GM19023 (cell line): ENCODE measurements around the gene ARHGAP1.

Experiments used
- ATAC-seq: cut with Tn5 transposase; IDR thresholded peaks from one replicate; pipeline ENCODE4 v1.9.1; 2021; ENCODE audit warnings: mild to moderate bottlenecking, moderate library complexity; ENCODE audit not compliant: unreplicated experiment

Gene ARHGAP1

DNA sequence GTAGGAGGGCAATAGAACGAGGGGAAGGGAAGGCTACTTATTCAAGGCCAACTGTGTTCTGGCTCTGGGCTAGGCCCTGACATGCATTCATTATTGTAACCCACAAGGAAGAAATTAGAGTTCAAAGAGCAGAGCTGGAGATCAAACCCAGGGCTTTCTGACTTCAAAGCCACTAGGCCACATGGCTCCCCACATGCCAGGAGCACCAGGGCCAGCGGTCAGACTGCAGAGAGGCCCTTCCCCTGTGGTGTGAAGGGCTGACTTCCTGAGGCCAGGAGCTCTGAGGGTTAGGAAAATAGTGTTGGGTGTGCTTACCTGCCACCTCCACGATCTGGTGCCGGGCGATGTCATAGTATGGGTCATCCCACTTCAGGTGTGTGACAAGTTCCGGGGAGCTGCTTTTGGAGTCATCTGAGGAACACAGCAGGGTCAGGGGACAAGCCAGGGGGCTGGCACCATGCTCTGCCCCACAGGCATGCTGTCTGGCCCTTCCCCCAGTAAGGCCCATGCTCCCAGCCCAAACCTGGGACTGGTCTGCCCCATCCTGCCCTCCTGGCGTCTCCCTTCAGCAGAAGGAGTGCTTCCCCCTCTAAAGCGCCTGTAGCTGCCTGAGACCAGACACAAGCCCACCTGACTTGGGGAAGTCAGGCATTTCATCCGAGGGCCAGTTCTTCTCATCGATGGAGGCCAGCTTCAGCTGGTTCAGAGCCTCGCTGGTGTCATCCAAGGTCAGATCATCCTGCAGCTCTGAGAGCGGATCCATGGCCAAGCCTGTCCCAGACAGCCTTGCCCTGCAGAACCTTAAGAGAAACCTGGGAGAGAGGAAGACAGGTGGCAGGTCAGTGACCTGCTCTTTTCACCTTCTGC is 4.8 kb downstream of the ARHGAP1 start:
- no peak for ATAC-seq

GRCh38 chr11:46694607-46695006 is 5.8 kb downstream of the ARHGAP1 start:
- ATAC-seq: no peak

DNA sequence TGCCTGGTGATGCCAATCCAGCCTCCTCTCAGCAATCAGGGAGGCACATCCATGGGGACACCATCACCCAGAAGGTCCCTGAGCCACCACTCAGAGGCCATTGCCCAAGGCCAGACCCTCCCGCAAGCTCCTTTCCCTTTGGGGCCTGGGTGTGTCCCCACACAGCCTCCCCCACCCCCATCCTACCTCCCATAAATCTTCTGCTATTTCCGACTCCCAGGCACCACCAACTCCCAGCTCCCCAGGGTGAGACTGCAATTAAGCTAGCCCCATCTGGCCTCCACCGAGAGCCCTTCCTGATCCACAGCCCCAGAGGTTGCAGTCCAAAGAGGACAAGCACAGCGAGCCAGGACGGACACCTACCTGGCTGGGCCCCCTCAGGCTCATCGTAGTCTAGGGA is 6.3 kb downstream of the ARHGAP1 start:
- no peak for ATAC-seq

DNA sequence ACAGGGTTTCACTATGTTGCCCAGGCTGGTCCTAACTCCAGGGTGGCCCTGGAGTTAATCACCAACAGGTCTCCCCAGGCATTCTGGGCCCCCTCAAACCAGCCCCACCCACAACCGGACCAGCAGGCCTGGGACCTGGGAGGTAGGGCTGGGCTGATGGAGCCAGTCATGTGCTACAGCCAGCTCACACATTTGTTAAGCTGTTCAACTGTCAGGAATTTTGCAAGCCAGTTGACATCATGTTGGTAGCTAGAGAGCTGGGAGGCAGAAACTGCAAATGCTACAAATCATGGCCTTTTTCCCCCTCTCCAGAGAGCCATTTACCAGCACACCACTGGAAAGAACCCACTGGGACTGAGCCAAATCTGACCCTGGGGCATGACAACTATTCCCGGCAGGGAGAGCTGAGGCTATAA is 6.8 kb downstream of the ARHGAP1 start:
- no peak for ATAC-seq

GRCh38 chr11:46692450-46692849 is 8.0 kb downstream of the ARHGAP1 start:
- ATAC-seq: no peak

DNA sequence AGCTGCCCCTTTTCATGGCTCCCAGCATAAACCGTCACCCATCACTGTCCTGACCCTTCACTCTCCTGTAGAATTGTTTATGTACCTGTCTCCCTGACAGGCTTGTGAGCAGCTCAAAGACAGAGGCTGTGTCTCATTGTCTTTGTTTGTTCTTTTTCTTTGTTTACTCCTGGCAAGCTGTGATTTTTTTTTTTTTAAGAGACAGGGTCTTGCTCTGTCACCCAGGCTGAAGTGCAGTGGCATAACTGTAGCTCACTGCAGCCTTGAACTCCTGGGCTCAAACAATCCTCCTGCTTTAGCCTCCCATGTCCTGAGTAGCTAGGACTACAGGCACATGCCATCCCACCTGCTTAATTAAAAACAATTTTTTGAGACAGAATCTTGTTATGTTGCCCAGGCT is 9.7 kb downstream of the ARHGAP1 start:
- ATAC-seq: no peak

- no peak for ATAC-seq
Measured at GRCh38 chr11:46686886-46687795, 13.3 kb downstream of the ARHGAP1 start.

GRCh38 chr11:46684367-46684766 is 16.1 kb downstream of the ARHGAP1 start:
- ATAC-seq: no peak

DNA sequence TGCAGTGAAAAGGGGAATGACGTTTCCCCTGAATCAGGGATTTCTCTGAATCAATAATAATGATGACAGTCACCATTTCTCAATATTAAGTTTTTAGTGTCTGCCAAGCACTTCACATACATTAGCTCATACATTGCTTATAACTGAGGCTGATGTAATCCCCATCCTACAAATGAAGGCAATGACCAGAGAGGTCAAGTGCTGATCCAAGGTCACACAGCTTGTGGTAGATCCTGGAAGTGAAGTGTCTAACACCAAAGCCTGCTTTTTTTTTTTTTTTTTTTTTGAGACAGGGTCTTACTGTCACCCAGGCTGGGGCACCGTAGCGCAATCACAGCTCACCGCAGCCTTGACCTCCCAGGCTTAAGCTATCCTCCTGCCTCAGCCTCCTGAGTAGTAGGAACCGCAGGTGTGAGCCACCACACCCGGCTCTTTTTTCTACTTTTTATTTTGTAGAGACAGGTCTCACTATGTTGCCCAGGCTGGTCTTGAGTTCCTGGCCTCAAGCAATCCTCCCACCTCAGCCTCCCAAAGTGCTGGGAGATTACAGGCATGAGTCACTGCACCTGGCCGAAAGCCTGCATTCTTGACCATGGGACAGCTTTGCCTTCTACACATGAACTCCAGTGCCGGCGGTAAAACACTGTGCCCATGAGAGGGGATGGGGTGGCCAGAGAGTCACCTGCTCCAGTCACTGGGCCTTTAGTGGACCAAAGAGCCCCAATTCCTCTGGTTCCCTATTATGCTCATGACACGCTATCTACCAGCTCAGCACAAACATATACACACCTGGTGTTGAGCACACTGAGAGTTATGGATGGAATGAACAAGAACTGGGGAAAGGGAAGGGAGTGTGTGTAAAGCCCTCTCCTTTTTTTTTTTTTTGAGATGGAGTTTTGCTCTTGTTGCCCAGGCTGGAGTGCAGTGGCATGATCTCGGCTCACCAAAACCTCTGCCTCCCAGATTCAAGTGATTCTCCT is 17.4 kb downstream of the ARHGAP1 start:
- ATAC-seq: no peak

DNA sequence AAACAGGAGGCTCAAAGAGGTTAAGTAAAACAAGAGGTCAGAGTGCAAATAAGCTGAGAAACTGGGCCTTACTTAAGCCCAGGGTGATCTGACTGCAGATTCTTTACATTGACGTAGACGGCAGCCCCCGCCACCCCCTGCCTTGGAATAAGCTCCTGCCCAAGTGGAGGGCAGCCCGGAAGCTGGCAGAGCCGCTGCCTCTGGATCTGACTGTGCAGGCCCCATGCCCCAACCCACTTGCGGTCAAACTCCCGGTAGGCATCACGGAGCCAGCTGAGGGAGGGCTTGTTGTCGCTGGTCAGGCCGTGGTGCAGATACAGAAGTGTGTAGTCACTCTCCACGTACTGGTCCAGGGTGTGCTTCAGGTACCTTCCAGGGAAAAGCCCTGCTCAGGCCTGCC is 18.6 kb downstream of the ARHGAP1 start:
- ATAC-seq: no peak

DNA sequence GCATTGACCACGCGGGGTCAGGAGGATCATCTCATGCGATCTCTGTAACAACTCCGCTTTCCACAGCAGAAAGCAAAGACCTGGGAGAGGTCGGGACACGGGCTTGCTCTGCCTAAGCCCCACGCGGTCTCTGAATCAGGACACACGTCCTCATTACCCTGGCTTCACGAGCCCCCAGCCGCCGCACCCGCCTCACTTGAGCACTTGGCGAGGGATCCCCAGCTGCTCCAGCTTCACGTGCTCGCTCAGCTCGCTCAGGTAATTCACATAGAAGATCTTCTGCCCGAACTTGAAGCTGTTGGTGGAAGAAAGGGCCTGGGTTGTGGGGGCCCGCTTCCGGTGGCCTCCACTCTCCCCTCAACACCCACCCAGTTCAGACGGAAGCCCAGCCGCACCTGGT is 19.6 kb downstream of the ARHGAP1 start:
- no peak for ATAC-seq

GRCh38 chr11:46680164-46680760 is 20.2 kb downstream of the ARHGAP1 start:
- no peak for ATAC-seq

- no peak for ATAC-seq
Measured at GRCh38 chr11:46679241-46680163, 20.9 kb downstream of the ARHGAP1 start.

- no peak for ATAC-seq
Measured at GRCh38 chr11:46678741-46679130, 21.7 kb downstream of the ARHGAP1 start.

DNA sequence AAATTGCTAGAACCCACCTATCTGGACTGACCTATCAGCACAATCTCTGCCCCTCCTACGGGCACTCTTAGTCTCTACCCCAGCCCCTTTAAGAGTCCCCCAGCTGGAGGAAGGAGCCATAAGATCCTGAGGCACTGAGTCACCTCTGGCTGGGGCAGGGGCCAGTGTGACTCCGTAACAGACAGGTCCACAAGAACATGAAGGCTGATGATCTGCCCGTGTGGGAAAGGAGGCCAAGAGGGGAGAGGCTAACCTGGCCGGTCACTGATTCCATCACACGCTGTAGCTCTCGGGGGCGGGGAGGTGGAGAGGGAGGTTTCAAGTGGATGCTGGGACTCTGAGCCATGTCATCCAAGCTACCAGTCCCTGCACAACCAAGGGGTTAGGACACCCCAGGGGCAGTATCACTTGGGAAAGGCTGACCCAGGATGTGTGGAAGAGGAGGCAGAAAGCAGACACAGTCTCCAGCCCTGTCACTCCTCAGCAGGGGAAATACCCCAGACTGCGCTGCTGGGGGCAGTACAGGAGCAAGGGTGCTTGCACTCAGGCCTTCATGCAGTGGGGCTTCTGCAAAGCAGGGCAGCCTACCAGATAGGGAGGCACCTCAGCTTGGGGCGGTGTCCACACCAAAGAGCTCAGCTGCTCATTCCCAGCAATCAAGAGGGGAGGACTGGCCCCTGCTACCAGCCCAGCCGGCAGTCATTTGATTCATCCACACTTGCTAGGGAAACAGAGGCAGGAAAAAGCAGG is 22.3 kb downstream of the ARHGAP1 start:
- ATAC-seq: no peak

DNA sequence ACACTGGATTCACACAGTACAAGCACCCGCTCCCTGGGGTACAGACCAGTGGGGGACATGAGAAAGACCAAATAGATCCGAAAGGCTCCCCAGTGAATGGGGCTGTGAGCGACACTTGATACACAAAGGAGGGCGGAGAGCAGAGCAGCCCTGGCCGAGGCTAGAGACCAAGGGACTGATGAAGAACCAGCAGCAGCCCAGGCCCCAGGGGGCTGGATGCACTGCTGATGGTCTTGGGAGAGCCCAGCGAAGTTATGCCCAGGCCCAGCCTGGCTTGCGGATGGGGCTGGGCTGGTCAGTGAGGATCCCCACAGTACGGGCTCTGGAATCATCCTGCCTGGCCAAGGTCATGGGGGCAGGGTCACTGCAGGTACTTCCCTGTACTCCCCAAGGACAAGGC is 23.2 kb downstream of the ARHGAP1 start:
- ATAC-seq: no peak

GRCh38 chr11:46676436-46677158 is 23.8 kb downstream of the ARHGAP1 start:
- ATAC-seq: no peak

- no peak for ATAC-seq
Measured at GRCh38 chr11:46675949-46676348, 24.5 kb downstream of the ARHGAP1 start.
